Measurements from ENCODE around the gene THOP1.

GRCh38 chr19:2771786-2772674 is 13.3 kb upstream of the THOP1 start:
- TF ChIP-seq, protein P1, sequence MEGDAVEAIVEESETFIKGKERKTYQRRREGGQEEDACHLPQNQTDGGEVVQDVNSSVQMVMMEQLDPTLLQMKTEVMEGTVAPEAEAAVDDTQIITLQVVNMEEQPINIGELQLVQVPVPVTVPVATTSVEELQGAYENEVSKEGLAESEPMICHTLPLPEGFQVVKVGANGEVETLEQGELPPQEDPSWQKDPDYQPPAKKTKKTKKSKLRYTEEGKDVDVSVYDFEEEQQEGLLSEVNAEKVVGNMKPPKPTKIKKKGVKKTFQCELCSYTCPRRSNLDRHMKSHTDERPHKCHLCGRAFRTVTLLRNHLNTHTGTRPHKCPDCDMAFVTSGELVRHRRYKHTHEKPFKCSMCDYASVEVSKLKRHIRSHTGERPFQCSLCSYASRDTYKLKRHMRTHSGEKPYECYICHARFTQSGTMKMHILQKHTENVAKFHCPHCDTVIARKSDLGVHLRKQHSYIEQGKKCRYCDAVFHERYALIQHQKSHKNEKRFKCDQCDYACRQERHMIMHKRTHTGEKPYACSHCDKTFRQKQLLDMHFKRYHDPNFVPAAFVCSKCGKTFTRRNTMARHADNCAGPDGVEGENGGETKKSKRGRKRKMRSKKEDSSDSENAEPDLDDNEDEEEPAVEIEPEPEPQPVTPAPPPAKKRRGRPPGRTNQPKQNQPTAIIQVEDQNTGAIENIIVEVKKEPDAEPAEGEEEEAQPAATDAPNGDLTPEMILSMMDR (conservative IDR thresholded peaks at IDR 0.05): no peak
- TF ChIP-seq EZH2 (IDR thresholded peaks at IDR 0.05; ENCODE audit: low read depth): no peak

Data from PC-9 (cell line).